HG02678 (cell line): ENCODE measurements around the gene CDK11A.
"Not testable (repeated sequence)": the region's sequence is repeated elsewhere in the genome, so short reads cannot be mapped to it uniquely, and the experiment has no call there.

Experiments used
- ATAC-seq: cut with Tn5 transposase; IDR thresholded peaks from one replicate; pipeline ENCODE4 v1.9.1; 2021; ENCODE audit warnings: mild to moderate bottlenecking, moderate library complexity; ENCODE audit not compliant: unreplicated experiment

The CDK11A gene

DNA sequence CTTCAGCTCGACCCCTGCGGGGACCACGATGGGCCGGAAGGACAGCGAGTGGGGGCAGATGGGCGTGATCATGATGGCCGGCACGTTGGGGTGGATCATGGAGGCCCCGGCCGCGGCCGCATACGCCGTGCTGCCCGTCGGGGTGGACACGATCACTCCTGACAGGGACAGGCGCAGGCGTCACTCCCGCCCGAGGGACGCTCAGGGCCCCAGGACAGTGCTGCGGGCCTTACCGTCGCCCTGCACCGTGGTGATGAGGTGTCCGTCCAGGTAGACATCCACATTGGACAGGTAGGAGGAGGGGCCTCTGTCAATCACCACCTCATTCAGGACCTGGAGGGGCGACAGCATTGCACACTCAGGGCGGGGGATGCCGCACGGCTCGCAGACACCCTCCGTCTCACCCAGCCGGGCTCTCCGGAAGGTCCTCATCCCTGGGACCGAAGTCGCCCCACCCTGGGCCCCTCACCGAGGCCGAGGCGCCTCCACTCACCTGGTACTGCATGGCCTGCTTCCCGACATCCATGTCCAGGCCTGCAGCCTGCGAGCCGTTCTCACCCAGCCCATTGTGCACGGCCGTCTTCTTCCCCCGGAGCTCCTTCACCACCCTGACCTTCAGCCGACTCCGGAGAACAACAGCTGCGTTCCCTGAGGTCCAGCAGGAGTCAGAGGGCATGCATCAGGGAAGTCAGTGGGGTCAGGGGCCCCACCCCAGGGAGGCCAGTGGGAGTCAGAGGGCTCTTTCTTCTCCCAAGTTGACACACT is 30.1 kb upstream of the CDK11A start:
- ATAC-seq, result no peak

GRCh38 chr1:1753607-1754005 is 29.4 kb upstream of the CDK11A start:
- ATAC-seq, result no peak

DNA sequence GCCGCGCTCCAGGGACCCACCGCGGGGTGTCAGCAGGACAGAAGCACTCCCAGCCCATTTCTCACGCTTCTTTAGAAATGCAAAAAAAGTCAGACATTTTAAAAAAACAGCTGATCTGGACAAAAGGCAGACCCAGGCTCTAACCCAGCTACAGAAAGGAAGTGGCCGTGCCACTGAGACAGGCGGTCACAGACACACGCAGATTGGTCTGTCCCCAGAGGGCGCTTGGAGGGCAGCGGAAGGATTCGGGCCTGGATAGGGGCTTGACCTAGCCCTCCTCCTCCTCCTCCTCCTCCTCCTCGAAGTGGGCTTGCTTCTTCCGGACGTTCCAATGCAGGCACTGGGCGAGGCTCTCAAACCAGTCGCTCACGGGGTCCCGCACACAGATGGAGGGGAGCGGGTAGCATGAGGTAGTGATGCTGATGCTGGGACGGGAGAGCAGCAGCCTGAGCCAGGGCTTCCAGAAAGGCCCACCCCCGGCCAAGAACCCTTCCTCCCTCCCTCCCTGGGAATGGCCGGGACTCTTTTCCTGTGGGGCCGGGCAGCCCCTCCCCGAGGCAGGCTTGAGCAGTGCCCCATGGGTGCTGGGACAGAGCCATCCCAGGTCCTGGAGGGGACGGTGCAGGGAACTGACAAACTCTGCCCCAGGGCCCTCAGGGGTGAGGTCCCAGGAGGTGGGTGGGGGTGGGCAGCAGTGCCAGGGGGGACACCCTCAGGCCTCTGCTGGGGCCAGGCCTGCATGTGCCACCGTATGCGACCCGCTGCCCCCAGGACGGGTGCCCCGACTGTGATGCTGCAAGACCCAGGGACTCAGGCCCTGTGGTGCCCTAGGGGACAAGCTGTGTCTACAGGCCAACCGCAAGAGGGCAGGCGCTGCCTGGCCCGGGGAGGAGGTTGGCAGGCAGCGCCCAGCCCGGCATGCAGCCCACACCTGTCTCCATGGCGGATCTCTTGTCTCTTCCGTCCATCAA is 28.8 kb upstream of the CDK11A start:
- no peak for ATAC-seq

DNA sequence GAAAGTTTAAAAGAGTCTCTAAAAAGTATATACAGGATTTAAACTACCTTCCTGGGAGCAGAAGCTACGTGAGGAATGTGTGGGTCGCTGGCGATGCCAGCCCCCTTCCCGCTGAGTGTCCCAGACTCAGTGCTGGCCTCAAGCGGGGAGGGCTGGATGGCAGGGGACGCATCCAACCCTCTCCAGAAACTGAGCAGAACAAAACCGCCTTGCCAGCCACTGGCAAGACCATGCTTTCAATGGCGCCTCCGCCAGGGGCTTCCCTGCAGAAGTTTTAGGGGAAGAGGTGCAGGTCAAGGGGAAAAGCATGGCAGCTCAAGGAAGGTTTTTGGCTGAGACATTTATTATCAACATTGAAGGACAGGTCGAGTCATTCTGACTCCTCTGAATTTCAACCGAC is 28.0 kb upstream of the CDK11A start:
- ATAC-seq, result no peak

GRCh38 chr1:1749941-1750340 is 25.8 kb upstream of the CDK11A start:
- not testable (repeated sequence) for ATAC-seq

GRCh38 chr1:1748686-1749321 is 24.6 kb upstream of the CDK11A start:
- ATAC-seq, result no peak

DNA sequence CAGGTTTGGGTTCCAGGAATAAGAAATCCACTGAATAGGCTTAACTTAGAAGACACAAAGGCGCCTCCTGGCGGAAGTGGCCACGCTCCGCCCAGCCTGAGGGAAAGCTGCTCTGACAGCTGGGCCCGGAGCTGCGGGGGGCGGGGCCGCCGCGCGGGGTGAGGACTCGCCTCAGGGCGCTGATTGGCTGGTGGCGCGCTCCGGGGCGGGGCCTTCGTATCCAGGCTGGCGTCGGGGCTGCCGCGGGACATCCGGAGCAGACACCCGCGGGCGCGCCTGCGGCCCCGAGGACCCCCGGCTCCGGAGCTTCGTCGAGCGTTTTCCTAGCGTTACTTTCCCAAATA is 22.4 kb upstream of the CDK11A start:
- ATAC-seq, result peak; percentile 87

GRCh38 chr1:1745651-1746565 is 21.8 kb upstream of the CDK11A start:
- peak; percentile 56 for ATAC-seq

DNA sequence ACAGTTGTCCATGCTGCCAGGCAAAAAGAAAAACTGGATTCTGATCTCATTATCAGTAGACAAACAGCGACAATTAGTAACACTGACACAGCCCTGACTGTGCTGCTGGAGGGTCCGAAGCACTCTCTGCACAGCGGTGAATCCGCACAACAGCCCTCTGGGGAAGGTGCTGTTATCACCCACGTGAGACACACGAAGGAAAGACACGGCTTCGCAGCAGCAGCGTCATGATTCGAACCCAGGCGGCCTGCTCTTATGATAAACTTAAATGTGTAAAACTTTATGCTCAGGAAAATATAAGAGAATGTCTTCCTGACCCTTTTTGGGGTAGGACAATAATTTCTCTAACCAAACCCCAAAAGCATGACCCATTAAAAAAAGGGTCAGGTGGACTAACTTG is 18.4 kb upstream of the CDK11A start:
- ATAC-seq, result not testable (repeated sequence)

GRCh38 chr1:1741013-1741412 is 16.9 kb upstream of the CDK11A start:
- not testable (repeated sequence) for ATAC-seq

DNA sequence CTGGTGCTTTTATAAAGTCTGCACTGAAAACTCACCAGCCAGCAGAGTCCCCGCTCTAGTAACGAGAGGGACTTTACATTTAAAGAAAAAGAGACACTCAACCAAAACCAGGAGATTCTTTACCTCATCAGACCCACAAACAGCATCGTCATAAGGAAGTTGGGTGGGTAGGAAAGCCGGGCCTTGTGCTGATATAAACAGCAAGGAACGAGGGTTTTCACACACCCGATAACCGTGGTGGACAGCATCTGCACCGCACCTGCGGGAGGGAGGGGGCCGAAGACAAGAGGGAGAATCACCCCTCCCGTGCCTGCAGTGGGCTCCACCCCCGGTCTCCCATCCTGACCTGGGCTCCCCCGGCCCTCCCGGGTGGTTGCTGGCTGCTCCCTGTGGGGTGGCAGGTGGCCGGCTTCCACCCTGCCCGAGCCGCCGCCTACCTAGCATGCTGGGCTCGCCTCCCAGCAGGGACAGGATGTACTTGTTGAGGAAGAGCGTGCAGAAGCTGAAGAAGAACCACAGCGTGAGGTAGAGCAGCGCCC is 14.7 kb upstream of the CDK11A start:
- not testable (repeated sequence) for ATAC-seq

DNA sequence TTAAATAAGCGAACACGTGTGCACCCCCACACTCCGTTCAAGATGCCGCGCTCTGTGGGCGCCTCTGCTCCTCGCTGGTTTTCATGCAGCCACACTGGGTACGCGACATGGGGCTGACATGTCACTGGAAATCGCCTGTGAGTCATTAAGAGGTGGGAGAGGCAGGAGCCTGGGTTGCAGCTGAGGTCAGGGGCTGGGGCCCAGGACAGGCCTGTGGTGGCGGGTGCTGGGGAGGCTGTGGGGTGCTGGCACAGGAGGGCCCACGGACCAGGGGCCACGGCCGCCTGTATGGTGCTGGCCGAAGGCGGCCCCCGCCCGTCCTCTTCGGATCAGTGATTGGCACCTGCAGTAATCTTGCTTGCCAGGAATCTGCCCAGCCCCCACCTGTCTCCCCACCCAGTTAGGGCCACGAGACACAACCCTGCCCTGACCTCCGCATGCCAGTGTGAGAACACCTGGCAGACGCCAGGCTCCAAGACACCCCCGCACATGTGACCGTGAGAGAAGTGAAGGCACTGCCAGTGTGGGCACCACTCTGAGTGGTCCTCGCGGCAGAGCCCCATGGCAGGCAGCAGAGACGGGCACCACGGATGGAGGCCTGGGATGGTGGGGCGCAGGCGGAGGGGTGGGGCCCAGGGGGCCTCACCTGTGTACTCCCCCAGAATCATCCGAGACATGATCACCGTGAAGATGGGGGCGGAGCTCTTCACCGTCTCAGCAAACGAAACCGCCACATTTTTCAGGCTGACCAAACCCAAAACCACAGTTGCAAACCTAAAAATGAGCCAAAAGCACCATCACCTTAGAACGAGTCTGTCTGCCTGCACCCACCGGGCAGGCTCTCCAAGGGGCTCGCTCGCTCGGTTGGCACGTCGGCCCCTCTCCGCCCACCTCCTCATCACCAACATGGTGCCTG is 13.8 kb upstream of the CDK11A start:
- ATAC-seq, result not testable (repeated sequence)

DNA sequence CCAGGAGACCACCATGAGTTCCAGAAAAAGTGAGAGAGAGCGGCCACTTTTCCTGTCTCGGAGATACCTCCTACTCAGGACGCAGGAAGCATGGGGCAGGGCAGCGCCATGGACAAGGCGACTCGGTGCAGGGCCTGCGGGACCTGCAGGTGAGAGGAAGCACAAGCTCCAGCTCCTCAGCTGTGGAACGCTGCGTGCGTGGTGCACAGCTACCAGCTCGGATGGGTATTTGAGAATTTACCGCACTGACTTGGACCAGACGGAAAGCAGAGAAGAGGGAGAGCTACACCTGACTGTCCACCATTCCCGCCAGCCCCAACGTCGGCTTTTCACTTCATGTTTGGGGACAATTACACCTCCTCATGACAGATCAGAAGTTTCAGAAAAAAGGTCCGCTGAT is 8.2 kb upstream of the CDK11A start:
- ATAC-seq, result no peak

DNA sequence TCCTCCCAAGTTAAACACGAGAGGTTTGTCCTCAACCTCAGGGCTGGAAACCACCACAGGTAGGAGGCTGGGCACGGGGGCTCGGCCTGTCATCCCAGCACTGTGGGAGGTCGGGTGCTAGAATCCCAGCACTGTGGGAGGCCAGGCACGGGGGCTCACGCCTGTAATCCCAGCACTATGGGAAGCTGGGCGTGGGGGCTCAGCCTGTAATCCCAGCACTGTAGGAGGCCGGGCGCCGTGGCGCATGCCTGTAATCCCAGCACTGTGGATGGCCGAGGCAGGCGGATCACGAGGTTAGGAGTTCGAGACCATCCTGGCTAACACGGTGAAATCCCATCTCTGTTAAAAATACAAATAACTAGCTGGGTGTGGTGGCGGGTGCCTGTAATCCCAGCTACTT is 6.7 kb upstream of the CDK11A start:
- ATAC-seq, result no peak

DNA sequence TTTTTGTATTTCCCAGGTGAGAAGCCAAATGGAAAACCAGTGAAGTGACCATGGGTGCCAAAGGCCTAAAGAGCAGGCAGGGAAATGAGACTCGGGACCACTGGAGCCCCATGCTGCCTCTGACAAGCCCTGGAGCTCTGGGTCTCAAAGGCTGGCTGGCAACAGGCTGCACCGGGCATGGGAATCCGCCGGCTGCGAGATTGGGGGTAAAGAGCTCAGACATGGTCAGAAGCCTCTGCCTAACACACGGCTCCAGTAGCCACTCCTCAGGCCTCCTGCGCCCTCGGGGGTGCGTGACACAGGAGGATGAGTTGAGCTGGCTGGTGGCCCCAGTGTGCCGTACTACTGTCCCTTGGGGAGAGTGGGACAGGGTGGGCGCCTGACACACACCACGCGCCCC is 6.1 kb upstream of the CDK11A start:
- not testable (repeated sequence) for ATAC-seq

DNA sequence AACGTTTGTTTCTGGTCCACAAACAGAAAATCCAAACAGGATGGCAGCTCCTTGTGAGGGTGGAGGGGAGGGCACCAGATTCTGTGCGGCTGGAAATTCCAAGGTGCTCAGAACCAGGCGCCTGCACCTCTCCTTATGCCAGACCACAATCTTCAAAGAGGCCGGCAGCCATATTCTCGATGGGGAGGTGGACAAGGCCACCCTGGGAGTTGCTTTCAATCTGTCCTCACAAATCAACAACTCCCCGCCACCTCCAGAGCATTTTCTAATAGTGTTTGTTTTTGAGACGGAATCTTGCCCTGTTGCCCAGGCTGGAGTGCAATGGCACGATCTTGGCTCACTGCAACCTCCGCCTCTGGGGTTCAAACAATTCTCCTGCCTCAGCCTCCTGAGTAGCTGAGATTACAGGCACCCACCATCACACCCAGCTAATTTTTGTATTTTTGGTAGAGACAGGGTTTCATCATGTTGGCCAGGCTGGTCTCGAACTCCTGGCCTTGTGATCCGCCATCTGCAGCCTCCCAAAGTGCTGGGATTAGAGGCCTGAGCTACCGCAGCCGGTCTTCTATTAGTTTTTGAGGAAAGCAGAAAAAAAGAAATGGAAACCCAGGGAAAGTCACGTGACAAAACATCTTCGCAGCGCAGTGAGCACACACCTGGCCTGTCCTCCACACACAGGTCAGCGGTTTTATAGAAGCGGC is 5.1 kb upstream of the CDK11A start:
- ATAC-seq, result not testable (repeated sequence)

DNA sequence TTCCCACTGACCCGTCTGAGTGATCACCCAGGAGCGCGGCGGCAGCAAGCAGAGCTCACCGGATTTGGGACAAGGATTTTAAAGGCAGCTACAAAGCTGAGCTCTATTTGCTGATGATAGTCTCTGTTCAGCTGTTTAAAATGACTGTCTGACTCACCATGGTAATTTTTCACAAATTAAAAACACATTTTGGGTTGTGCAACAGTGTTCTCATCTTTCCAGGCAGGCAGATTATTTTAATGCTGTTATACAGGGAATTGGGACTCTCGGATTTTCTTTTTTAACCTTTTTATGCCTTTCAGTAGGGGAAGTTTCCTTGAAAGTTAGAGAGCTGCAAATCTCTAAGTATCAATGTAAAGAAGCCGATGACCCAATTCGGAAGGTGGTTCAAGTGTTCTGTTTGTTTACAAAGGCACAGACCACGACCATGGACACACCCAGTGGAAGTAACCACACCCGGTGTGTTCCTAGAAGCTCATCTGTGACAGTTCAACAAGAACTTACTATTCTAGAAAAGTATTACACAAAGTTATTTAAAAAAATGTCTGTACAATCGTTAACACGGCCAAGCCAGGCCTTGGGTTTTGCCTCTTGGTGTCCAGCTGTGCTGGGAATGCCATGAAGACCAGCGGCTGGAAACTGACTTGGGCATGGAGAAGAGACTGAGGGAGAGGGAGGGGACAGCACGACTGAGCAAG is 4.3 kb upstream of the CDK11A start:
- ATAC-seq, result not testable (repeated sequence)

DNA sequence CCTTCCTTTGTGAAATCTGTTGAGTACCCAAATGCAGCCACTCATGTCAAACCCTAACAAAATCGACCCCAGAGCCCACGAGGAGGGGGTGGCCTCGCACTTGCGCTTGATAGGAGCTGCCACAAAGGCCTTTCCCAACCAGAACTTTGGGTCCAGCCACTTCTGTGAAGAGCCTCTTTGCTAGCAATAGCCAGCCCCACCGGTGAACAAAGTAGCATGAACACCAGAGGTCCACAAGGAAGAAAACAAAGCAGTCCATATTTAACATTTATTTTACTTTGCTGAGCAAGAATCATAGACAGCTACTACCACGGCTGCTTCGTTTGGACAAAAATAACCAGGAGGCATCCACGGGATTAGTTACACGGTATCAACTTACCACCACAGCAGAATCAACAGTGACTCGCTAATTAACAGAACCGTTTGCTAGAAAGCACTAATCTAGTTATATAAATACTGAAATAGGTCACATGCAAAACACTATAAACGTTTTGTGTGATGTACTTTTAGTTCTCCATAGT is 3.0 kb upstream of the CDK11A start:
- not testable (repeated sequence) for ATAC-seq
